GM21723 (cell line): ENCODE data around the gene ITPRID1.

Experiments used
- ATAC-seq: cut with Tn5 transposase; IDR thresholded peaks from one replicate; pipeline ENCODE4 v1.9.1; 2021; ENCODE audit warnings: mild to moderate bottlenecking, moderate library complexity; ENCODE audit not compliant: unreplicated experiment

ITPRID1 gene

DNA sequence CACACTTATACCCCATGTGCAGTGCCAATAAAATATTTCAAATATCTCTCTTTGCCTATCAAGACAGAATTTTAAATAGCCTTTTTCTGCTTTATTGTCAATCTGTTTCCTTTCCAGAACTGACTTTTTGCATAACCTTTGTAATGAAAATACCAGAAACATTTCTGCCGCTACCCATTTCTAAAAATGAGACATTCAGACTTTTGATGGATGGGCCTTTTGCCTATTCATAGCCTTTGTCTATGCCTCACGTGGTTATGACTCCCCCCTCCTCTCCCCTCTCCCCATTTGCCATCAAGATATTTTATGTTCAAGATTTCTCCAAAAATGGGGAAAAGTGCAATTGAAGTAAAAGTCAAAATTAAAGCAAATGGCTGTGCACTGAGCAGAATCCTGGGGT lies 179.0 kb downstream of the ITPRID1 start:
- no peak for ATAC-seq

DNA sequence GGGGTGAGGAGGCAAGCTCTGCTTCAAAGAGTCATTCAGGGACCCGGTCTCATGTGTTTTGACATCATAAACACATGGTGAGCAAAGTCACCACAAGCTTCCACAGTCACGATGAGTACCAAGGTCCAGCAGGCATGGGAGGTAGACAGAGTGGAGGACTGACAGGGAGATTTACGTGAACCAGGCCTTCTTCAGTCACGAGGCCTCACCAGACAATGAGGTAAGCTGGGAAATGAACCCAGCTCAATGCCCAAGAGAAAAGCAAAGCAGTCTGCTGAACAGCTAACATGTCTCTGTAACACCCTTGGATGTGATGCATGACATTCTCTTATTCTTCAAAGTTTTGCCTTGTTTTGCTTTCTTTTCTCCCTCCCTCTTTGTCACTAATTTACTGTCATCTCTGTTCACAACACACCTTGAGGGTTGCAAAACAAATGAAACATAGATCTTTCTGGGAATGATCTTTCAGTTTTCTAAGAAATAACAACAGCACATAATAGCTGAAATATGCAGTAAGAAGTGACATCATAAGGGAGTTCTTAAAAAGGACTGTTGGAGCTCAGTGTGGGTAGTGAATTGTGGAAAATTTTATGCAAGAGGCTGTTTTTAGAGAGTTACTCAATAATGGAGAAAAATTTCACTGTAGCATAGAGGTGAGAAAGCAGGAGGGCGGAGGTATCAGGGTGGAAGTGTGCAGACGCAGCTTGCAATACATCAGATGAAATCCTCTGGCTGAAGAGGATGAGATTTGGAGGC lies 182.1 kb downstream of the ITPRID1 start:
- ATAC-seq, result no peak

DNA sequence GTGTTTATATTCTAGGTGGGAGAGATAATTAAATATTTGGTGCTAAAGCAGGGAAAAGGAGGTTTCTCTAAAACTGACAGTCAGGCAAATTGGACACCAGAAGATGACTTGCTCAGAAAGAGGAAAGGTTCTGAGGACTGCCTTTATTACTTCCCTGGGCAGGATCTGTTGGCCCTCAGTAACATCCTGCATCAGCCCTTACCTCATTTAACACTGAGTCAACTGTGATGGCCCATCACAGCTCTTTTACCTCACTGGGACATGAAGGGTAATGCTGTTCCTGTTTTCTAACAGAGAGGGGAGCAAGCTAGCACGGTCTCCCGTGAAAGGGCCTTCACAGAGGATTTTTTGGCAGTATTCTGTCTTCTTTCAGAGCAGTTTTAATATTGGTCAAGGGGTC lies 185.2 kb downstream of the ITPRID1 start:
- ATAC-seq, result no peak

DNA sequence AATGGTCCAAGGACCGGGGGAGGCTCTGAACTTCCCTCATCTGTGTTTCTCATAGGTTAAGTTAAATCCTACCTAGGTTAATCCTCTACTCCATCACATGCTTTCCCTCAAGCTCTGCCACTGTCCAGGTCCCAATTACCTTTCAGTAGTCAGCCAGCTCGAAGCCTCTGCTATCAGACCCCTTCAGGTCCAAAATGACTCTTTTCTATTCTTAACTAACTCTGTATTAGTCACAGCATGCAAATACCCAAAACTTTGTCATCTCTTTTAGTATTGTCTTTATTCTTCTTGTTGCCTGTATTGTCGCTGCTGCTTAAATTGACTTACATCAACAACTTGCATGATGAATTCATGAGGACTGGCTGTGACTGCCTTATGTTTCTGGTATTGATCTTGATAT lies 188.5 kb downstream of the ITPRID1 start:
- ATAC-seq, result no peak

- no peak for ATAC-seq
These were observed 191.5 kb downstream of the ITPRID1 start for GRCh38 chr7:31705377-31705776.

DNA sequence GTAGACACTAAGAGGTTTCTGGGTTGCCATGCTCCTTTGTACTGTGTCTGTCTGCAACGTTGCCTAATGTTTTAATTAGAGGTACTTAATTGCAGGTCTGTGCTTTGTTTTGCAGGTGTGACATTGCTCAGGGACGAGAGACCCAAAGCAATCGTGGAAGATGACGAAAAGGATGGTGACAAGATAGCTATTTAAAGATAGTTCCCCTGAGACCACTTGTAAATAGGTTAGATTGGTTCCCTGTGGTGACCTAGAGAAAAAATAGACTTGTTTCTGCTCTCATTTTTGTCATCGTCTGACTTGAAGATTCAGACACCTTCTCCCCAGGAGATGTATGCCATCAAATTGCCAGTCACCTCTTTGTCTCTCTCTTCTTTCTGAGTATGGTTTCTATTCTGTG lies 193.2 kb downstream of the ITPRID1 start:
- no peak for ATAC-seq
